Measurements from ENCODE around the gene DVL2.

GRCh38 chr17:7222972-7223292 is 11.4 kb downstream of the DVL2 start:
- TF ChIP-seq CTCF (IDR thresholded peaks at IDR 0.05; ENCODE audit: low read depth, low read length, missing input control) (no peak), YY1 (IDR thresholded peaks at IDR 0.05) (no peak), ATF3 (IDR thresholded peaks at IDR 0.05) (no peak), ZBTB33 (IDR thresholded peaks at IDR 0.05) (no peak), MAX (IDR thresholded peaks at IDR 0.05) (no peak), JUND (IDR thresholded peaks at IDR 0.05) (no peak), HNF4G (IDR thresholded peaks at IDR 0.05) (no peak), SP1 (IDR thresholded peaks at IDR 0.05) (no peak), TAF1 (conservative IDR thresholded peaks at IDR 0.05) (no peak), REST (IDR thresholded peaks at IDR 0.05) (no peak), HNF4A (conservative IDR thresholded peaks at IDR 0.05) (no peak), GABPA (IDR thresholded peaks at IDR 0.05 in 1 of 2, conservative IDR thresholded peaks at IDR 0.05 in 1 of 2) (no peak), FOXA1 (IDR thresholded peaks at IDR 0.05) (no peak), RAD21 (IDR thresholded peaks at IDR 0.05) (no peak)
